ENCODE results near the gene HIVEP3. TPM values are rescaled to one million over a fixed set of nuclear protein-coding genes. Genes with fewer than 3 reads are reported as not detected.

HIVEP3 gene
- total RNA-seq, 1 donor from 2014 or later = 0.37 TPM

- Mint-ChIP-seq H3K4me1 (peaks cover 26% of the 10 kb centered on the region), H3K9me3 (no peaks in the 10 kb centered on the region), H3K27me3 (ENCODE audit: insufficient read depth, low read depth) (peaks cover 2% of the 10 kb centered on the region), H3K27ac (no peak overlapping the region), H3K36me3 (no peaks in the 10 kb centered on the region), H3K4me3 (no peak overlapping the region)
- Histone ChIP-seq H3K4me1 (peaks cover 10% of the 10 kb centered on the region), H3K36me3 (no peaks in the 10 kb centered on the region), H3K9me3 (ENCODE audit: low read depth) (no peaks in the 10 kb centered on the region), H3K4me3 (no peak overlapping the region), H3K79me2 (ENCODE audit: low read depth) (no peaks in the 10 kb centered on the region), H2AFZ (replicated peaks) (no peak overlapping the region), H3F3A (ENCODE audit: low read depth) (no peaks in the 10 kb centered on the region), H4K20me1 (ENCODE audit: low read depth) (no peaks in the 10 kb centered on the region), H3K27ac (no peak overlapping the region), H3K9ac (no peak overlapping the region), H3K27me3 (no peaks in the 10 kb centered on the region), H3K4me2 (no peak overlapping the region)
- TF ChIP-seq EZH2phosphoT487 (IDR thresholded peaks at IDR 0.05) (no peak), EZH2 (IDR thresholded peaks at IDR 0.05) (no peak)
- TF ChIP-seq, protein P1, sequence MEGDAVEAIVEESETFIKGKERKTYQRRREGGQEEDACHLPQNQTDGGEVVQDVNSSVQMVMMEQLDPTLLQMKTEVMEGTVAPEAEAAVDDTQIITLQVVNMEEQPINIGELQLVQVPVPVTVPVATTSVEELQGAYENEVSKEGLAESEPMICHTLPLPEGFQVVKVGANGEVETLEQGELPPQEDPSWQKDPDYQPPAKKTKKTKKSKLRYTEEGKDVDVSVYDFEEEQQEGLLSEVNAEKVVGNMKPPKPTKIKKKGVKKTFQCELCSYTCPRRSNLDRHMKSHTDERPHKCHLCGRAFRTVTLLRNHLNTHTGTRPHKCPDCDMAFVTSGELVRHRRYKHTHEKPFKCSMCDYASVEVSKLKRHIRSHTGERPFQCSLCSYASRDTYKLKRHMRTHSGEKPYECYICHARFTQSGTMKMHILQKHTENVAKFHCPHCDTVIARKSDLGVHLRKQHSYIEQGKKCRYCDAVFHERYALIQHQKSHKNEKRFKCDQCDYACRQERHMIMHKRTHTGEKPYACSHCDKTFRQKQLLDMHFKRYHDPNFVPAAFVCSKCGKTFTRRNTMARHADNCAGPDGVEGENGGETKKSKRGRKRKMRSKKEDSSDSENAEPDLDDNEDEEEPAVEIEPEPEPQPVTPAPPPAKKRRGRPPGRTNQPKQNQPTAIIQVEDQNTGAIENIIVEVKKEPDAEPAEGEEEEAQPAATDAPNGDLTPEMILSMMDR (IDR thresholded peaks at IDR 0.05) = no peak
- DNase-seq (ENCODE audit: low spot score) = no peak
Observed at GRCh38 chr1:41672641-41673361, 245.9 kb downstream of the HIVEP3 start.

GRCh38 chr1:41672173-41672572, 246.5 kb downstream of the HIVEP3 start:
- H3K4me3 ChIP-seq = no peak overlapping the region
- TF ChIP-seq, protein P1 (IDR thresholded peaks at IDR 0.05) = no peak
- TF ChIP-seq EZH2phosphoT487 (IDR thresholded peaks at IDR 0.05) = no peak
- no peak for TF ChIP-seq EZH2 (IDR thresholded peaks at IDR 0.05)
- H3K4me1 ChIP-seq = peaks cover 12% of the 10 kb centered on the region
- H3K4me2 ChIP-seq = no peak overlapping the region
- peaks cover 2% of the 10 kb centered on the region for H3K27me3 Mint-ChIP-seq (ENCODE audit: insufficient read depth, low read depth)
- H3K4me1 Mint-ChIP-seq = peaks cover 33% of the 10 kb centered on the region
- no peaks in the 10 kb centered on the region for H3F3A ChIP-seq (ENCODE audit: low read depth)
- no peaks in the 10 kb centered on the region for H3K79me2 ChIP-seq (ENCODE audit: low read depth)
- no peak overlapping the region for H2AFZ ChIP-seq (replicated peaks)
- no peak overlapping the region for H3K4me3 Mint-ChIP-seq
- no peaks in the 10 kb centered on the region for H3K9me3 Mint-ChIP-seq
- H3K9me3 ChIP-seq (ENCODE audit: low read depth) = no peaks in the 10 kb centered on the region
- H3K9ac ChIP-seq = no peak overlapping the region
- H3K27ac Mint-ChIP-seq = peak overlapping the region; percentile 43
- no peaks in the 10 kb centered on the region for H3K36me3 ChIP-seq
- no peaks in the 10 kb centered on the region for H4K20me1 ChIP-seq (ENCODE audit: low read depth)
- no peaks in the 10 kb centered on the region for H3K36me3 Mint-ChIP-seq
- no peak overlapping the region for H3K27ac ChIP-seq
- no peak for DNase-seq (ENCODE audit: low spot score)
- H3K27me3 ChIP-seq = no peaks in the 10 kb centered on the region

DNA sequence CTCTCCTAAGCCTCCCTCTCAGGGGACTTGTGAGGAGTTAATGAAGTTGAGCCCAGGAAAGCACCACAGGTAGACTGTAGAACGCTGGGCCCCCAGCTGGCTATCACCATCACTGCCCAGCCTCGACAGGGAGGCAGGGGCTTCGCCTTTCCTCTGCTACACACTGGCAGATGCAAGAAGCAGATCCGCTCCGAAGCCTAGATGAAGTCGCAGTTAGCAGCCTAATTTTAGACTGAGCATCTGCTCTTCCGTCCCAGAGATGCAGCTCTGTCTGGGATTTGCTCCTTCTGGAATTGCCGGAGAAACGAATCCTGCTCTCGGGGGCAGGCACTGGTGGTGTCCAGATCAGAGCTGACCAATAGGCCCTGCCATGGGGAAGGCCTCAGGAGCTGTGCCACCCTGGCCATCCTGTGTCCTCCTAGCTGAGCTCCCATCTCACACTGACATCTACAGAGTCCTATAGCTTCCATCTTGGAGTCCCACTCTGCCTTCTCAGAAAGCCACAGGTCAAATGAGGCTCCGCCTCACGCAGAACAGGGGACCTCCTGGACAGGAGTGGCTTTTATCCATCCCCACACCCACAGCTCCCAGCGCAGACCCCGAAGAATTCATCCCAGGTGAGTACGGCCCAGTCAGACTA, 247.5 kb downstream of the HIVEP3 start:
- no peak for TF ChIP-seq EZH2 (IDR thresholded peaks at IDR 0.05)
- TF ChIP-seq, protein P1 (IDR thresholded peaks at IDR 0.05) = no peak
- no peak for TF ChIP-seq EZH2phosphoT487 (IDR thresholded peaks at IDR 0.05)
- no peaks in the 10 kb centered on the region for H4K20me1 ChIP-seq (ENCODE audit: low read depth)
- no peaks in the 10 kb centered on the region for H3K79me2 ChIP-seq (ENCODE audit: low read depth)
- no peak overlapping the region for H3K9ac ChIP-seq
- DNase-seq (ENCODE audit: low spot score) = no peak
- Mint-ChIP-seq H3K36me3 (no peaks in the 10 kb centered on the region), H3K4me1 (peaks cover 38% of the 10 kb centered on the region), H3K27ac (peak overlapping the region; percentile 46), H3K4me3 (no peak overlapping the region), H3K9me3 (no peaks in the 10 kb centered on the region), H3K27me3 (ENCODE audit: insufficient read depth, low read depth) (peaks cover 2% of the 10 kb centered on the region)
- no peak overlapping the region for H3K4me2 ChIP-seq
- H3K36me3 ChIP-seq = no peaks in the 10 kb centered on the region
- no peaks in the 10 kb centered on the region for H3F3A ChIP-seq (ENCODE audit: low read depth)
- H3K9me3 ChIP-seq (ENCODE audit: low read depth) = no peaks in the 10 kb centered on the region
- no peak overlapping the region for H2AFZ ChIP-seq (replicated peaks)
- H3K27me3 ChIP-seq = no peaks in the 10 kb centered on the region
- no peak overlapping the region for H3K27ac ChIP-seq
- H3K4me1 ChIP-seq = peaks cover 15% of the 10 kb centered on the region
- no peak overlapping the region for H3K4me3 ChIP-seq
